HG03342 (cell line): ENCODE results near the gene RPGRIP1L.

ENCODE experiments used
- ATAC-seq: cut with Tn5 transposase; IDR thresholded peaks from one replicate; pipeline ENCODE4 v1.9.1; 2021; ENCODE audit warnings: mild to moderate bottlenecking, moderate library complexity; ENCODE audit not compliant: unreplicated experiment

Gene RPGRIP1L

GRCh38 chr16:53703590-53704444 is at the start of gene RPGRIP1L, which contains the start of gene FTO:
Gene RPGRIP1L (minus strand): TSS chr16:53703859. CDS start chr16:53700723, 3,136 bp downstream.
Gene FTO (plus strand): TSS chr16:53704156.
- peak; percentile 98 for ATAC-seq

- ATAC-seq = no peak
Measured at GRCh38 chr16:53753431-53753830, 49.8 kb upstream of the RPGRIP1L start.

GRCh38 chr16:53752560-53752959 is 48.9 kb upstream of the RPGRIP1L start:
- ATAC-seq = no peak

DNA sequence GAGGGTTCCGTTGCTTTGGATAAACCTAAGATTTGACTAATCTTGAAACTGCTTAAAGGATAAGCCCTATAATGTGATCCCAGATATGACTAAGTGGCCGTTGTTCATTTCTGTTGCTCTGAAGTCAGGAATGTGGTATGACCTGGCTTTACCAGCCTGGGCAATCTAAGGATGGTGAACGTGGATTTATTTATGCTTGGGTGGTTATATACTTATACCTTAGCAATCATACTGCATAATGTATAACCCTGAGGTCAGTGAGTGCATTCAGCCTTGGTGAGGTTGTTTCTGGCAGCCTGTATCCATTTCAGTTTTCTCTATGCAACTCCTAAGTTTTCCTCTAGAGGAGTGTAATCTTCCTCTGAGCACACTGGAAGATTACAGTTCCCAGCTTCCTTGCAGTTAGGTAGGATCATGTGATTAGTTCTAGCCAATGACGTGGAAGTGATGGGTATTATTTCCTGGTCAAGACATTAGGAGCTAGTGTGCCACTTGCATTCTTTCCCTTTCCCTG is 42.2 kb upstream of the RPGRIP1L start:
- no peak for ATAC-seq

DNA sequence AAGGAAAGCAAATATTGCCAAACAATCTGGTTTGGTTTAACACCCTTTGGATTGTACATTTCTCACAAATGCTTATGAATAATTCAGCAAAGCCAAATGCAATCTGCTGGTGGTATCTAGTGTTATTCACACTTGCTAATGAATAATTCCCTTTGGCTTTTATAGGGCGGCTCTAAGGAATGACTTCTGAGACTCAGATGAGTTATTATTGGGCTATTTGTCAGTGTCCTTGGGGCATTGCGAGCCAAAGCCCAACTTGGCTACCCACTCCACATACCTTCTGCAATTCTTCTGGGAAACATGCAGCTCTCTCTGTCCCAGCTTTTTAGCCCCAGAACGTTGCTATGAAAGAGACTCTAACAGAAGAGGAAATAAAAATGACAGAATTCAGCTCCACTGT is 41.4 kb upstream of the RPGRIP1L start:
- ATAC-seq = no peak

- ATAC-seq = no peak
Measured at GRCh38 chr16:53744449-53744848, 40.8 kb upstream of the RPGRIP1L start.

DNA sequence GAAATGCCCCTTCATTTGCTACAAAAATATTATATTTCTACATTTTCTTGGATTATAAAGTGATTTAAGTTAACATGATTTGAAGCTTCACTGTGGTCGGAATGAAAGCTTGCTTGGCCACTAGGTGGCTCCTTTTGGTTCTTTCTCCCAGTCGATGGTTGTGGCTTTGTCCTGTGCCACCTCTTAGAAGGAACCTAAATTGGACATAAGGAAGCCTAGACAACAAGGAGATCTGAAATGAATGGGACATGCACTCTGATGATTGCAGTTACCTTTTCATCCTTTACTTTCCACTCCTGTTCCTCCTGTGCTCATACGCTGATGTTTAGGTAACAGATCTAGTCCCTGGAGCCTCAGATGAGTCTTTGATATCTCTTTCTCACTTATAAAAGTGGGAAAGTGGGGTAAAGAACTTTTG is 39.5 kb upstream of the RPGRIP1L start:
- no peak for ATAC-seq

GRCh38 chr16:53741546-53741945 is 37.9 kb upstream of the RPGRIP1L start:
- ATAC-seq = no peak

- ATAC-seq = no peak
Measured at GRCh38 chr16:53740933-53741531, 37.4 kb upstream of the RPGRIP1L start.

DNA sequence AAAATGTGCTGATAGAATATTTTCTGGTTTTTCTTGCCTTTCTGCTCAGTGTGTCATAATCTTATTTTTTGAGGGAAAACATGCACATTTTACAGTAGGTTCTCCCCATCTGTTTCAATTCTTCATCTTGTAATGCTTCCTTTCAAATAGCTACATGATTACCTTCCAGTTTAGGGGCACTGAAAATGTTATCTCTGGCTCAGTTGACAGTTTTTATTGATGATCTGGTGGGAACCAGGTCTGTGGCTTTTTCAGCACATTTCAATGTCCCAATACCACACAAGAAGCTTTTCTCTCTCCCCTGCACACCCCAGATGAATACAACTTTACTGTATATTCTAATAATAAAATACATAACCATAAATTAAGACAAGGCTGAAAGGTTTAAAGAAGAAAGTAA is 36.8 kb upstream of the RPGRIP1L start:
- no peak for ATAC-seq

DNA sequence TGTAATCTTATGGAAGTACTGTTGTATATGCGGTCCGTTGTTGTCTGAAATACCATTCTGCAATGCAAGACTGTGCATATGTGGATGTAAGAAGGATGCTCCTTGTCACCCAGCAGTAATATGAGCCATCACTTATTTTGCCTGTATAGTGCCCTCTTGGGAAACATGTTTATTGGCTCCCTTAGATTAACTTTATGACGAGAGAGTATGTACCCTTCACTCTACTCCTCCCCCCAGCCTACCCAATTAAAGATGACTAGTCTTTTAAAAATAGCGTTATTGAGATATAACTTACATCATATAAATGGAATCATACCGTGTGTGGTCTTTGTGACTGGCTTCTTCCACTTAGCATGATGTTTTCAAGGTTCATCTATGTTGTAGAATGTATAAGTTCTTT is 33.9 kb upstream of the RPGRIP1L start:
- no peak for ATAC-seq

- no peak for ATAC-seq
Measured at GRCh38 chr16:53736297-53736696, 32.6 kb upstream of the RPGRIP1L start.

DNA sequence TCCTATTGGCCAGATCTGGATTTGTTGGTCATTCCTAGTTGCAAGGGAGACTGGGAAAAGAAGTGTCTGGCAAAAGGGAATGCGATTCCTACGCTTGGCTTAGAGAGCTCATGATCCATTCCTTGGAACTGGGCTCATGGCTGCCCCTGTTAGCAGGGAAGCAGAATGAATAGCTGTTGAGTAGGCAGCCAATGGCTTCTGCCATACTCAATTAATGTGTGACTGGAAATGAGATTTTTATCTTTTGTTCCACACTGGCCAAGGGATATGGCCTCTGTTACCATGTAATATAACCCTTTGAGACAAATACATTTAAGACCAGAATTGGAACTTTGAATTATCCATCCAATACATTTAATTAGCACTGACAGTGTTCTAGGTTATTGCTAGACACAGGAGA is 31.2 kb upstream of the RPGRIP1L start:
- ATAC-seq = no peak

- no peak for ATAC-seq
Measured at GRCh38 chr16:53732296-53732929, 28.8 kb upstream of the RPGRIP1L start.

- no peak for ATAC-seq
Measured at GRCh38 chr16:53730693-53731092, 27.0 kb upstream of the RPGRIP1L start.

- ATAC-seq = no peak
Measured at GRCh38 chr16:53726625-53727024, 23.0 kb upstream of the RPGRIP1L start.

- ATAC-seq = no peak
Measured at GRCh38 chr16:53721017-53721416, 17.4 kb upstream of the RPGRIP1L start.

DNA sequence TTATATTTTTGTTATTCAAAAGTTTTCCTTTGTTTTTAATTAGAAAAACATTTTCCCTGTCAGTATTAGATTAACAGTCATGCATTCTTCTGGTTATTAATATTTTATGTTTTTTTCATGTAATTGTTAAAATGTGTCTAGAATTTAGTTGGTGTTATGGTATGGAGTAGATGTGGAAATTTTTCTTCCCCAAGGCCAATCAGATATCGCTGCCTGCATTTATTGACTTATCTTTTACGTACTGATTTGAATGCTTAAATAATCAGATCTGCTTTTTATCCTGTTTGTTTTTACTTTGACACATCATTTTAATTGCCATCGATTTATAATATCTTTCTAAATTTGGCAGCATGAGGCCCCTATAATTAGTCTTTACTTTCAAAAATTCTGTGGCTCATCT is 13.9 kb upstream of the RPGRIP1L start:
- ATAC-seq = no peak

- ATAC-seq = no peak
Measured at GRCh38 chr16:53715023-53715384, 11.3 kb upstream of the RPGRIP1L start.

DNA sequence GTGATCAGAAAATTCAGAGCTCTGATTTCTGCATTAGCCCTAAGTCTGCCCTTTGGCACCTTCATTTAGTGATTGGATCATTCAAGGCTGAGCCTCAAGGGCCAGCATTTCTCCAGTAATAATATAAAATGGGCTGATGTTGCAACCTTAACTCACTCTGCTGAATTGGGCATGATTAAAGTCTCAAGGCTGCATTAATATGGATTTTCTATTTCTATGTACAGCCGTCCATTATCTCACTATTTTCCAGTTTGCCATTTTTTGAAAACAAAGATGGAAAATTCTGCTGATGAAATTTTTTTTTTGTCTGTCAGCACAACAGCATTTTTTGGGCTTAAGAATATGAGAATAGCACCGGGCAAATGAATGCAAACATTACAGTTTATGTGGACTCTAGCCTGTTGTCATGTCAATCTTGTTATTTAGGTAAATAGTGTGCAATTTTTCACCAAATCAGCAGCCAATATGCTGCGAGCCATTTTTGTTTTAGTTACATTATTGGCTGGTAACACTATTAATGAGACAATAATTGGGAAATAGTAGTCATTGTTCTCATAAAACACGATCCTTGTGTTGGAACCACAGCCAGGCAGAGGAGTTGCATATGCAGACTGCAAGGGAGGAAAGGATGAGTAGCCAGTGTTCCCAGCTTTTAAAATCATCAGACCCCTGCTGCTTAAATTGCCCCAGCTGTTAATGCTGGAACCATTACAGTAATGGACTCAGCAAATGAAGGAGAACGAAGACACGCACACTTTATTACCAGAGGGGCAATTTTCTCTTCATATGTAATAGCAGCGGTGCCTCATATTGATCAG is 10.8 kb upstream of the RPGRIP1L start:
- ATAC-seq = no peak
